K562 (cell line): Measurements from ENCODE around the gene FAM168B.

ENCODE experiments used
- CSDE1 ChIP-seq, 2 experiments: fragments of 450-650 bp; IDR thresholded peaks; 2 replicates each; pipeline ENCODE4 v1.6.1; 2016; ENCODE audit warnings: mild to moderate bottlenecking in 1 of 2
- CTCF ChIP-seq, 3 experiments: IDR thresholded peaks in 2 of 3; conservative IDR thresholded peaks in 1 of 3; 2 replicates each; pipeline ENCODE4 v1.5.1; 2011 to 2012; ENCODE audit warnings: low read length in 3 of 3, mild to moderate bottlenecking in 3 of 3, control low read depth in 2 of 3, improper control_type of control experiment in 1 of 3, inconsistent platforms in 1 of 3, low read depth in 1 of 3, mixed read lengths in 1 of 3, moderate library complexity in 1 of 3; ENCODE audit not compliant: insufficient read depth in 2 of 3
- EP300 ChIP-seq: IDR thresholded peaks from 2 replicates; pipeline ENCODE4 v1.6.1; 2012; ENCODE audit warnings: low read length, improper control_type of control experiment
- NFYB ChIP-seq: IDR thresholded peaks from 2 replicates; pipeline ENCODE4 v1.6.1; 2011; ENCODE audit warnings: mild to moderate bottlenecking, moderate library complexity; ENCODE audit not compliant: insufficient read length; ENCODE audit errors: extremely low read depth
- PCBP2 ChIP-seq: fragments of 200-400 bp; formaldehyde crosslinking; IDR thresholded peaks from 2 replicates; pipeline ENCODE4 v1.6.1; 2018; ENCODE audit warnings: low read length, low read depth, mild to moderate bottlenecking, moderate library complexity; ENCODE audit not compliant: poor library complexity, severe bottlenecking
- POLR2AphosphoS5 ChIP-seq: IDR thresholded peaks from 2 replicates; pipeline ENCODE4 v1.6.1; 2011; ENCODE audit warnings: mild to moderate bottlenecking, low read depth, low read length, moderate library complexity; ENCODE audit not compliant: control insufficient read depth, insufficient read depth
- RNF219 ChIP-seq: fragments of 250-450 bp; sonication (Bioruptor Pico); IDR thresholded peaks from 2 replicates; pipeline ENCODE4 v1.5.0; 2022; ENCODE audit warnings: mild to moderate bottlenecking
- SRF ChIP-seq, 2 experiments: fragments of 250-450, 450-650 bp in 1 of 2; sonication (Bioruptor Pico) in 1 of 2; sonication (generic) in 1 of 2; formaldehyde crosslinking; IDR thresholded peaks; 2 replicates each; pipeline versions ENCODE4 v1.5.0 to v1.5.1; 2020 to 2022; ENCODE audit warnings: mild to moderate bottlenecking in 1 of 2, missing genetic modification reagents in 1 of 2
- ZBTB34 ChIP-seq: fragments of 250-450 bp; sonication (Bioruptor Pico); IDR thresholded peaks from 2 replicates; pipeline ENCODE4 v1.8.0; 2021; ENCODE audit warnings: mild to moderate bottlenecking, moderate library complexity
- ZBTB49 ChIP-seq: sonication (generic); formaldehyde crosslinking; IDR thresholded peaks from 2 replicates; pipeline ENCODE4 v1.8.0; 2022; ENCODE audit warnings: missing genetic modification reagents, mild to moderate bottlenecking, borderline replicate concordance
- ZNF184 ChIP-seq: sonication (generic); formaldehyde crosslinking; IDR thresholded peaks from 2 replicates; pipeline ENCODE4 v1.5.0; 2020; ENCODE audit warnings: missing genetic modification reagents

GRCh38 chr2:131064589-131065512, 28.4 kb downstream of the FAM168B start:
- TF ChIP-seq CSDE1 (IDR thresholded peaks at IDR 0.05) (no peak), EP300 (no peak), CTCF (IDR thresholded peaks at IDR 0.05 in 2 of 3, conservative IDR thresholded peaks at IDR 0.05 in 1 of 3; ENCODE audit: insufficient read depth in 2 of 3, low read depth in 1 of 3, low read length in 3 of 3) (no peak), ZBTB49 (CRISPR knock-in tag) (no peak), POLR2AphosphoS5 (no peak), NFYB (no peak), RNF219 (no peak), SRF (CRISPR knock-in tag; IDR thresholded peaks at IDR 0.05) (no peak), ZNF184 (CRISPR knock-in tag) (no peak), ZBTB34 (no peak), PCBP2 (no peak)
